Left renal cortex interstitium (tissue), 4 donors: ENCODE data around the gene KCTD10. TPM values are rescaled to one million over a fixed set of nuclear protein-coding genes. Genes with fewer than 3 reads are reported as not detected.

Experiments
- DNase-seq, 4 donors: peaks; one replicate each; pipeline ENCODE4 v3.0.0-alpha.2; 2013; ENCODE audit warnings: low read depth in 4 of 4, low spot score in 2 of 4, missing footprints in 1 of 4
- polyA plus RNA-seq, 4 donors: library from polyadenylated mRNA; unstranded; fragments of 120-200 nt; gene quantifications; one replicate each; pipeline ENCODE4 v1.2.1, GENCODE V29; 2013; ENCODE audit not compliant: insufficient read length in 4 of 4

Gene KCTD10
- polyA plus RNA-seq, 4 donors: 50.9 to 59.7 (median 54.9) TPM

- DNase-seq: no peak
These were observed 17.9 kb upstream of the KCTD10 start for GRCh38 chr12:109495012-109495411.

- no peak for DNase-seq
These were observed 17.3 kb upstream of the KCTD10 start for GRCh38 chr12:109494348-109494881.

DNA sequence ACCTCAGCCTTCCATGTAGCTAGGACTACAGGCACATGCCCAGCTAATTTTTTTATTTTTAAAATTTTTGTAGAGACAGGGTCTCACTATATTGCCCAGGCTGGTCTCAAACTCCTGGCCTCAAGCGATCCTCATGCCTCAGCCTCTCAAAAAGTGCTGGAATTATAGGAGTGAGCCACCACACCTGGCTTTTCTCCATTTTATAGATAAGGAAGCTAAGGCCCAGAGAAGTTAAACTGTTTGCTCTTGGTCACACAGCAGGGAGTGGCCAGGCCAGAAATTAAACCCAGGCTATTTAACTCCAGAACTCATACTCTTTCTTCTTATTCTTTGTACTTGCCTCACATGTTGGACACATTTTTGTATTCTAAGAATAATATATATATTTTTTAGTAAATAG, 16.8 kb upstream of the KCTD10 start:
- DNase-seq: no peak

DNA sequence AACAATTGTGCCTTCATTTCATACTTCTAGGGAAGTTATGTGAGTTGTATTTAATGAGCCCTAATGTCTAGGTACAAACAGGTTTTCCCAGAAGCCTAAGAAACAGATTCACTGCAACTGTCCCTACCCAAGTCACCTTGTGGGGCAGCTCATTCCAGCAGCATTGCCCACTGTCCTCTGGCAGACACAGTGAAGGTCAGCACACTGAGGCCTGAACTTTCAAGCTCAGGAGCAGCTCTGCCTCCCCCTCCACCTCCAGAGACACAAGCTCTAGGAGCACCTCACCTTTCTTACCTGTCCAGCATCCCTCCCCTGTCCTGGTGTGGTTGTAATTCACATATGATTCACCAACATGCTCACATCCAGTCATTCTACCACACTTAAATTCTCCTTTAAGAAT, 16.0 kb upstream of the KCTD10 start:
- DNase-seq: no peak

GRCh38 chr12:109492371-109492770, 15.3 kb upstream of the KCTD10 start:
- no peak for DNase-seq

DNA sequence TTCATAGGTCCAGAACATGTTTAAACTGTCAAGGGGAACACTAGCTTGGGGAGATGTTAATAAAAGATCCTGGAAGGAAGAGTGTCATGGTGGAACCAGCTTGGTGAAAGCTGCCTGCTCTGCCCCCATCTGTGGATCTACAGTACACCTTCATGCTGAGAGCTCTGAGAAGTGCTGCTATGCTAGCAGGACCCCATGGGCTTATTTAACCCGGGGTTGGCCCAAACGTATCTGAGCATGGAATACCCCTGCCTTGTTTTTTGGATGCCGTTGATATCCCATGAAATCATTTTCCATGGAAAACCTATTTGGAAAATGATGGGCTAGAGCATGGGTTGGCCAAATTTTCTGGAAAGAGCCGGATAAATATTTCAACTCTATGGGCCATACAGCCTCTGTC, 14.6 kb upstream of the KCTD10 start:
- no peak for DNase-seq

- no peak for DNase-seq
These were observed 13.0 kb upstream of the KCTD10 start for GRCh38 chr12:109489955-109490565.

GRCh38 chr12:109489016-109489954, 12.2 kb upstream of the KCTD10 start:
- DNase-seq: no peak

GRCh38 chr12:109488051-109488665, 11.1 kb upstream of the KCTD10 start:
- no peak for DNase-seq

DNA sequence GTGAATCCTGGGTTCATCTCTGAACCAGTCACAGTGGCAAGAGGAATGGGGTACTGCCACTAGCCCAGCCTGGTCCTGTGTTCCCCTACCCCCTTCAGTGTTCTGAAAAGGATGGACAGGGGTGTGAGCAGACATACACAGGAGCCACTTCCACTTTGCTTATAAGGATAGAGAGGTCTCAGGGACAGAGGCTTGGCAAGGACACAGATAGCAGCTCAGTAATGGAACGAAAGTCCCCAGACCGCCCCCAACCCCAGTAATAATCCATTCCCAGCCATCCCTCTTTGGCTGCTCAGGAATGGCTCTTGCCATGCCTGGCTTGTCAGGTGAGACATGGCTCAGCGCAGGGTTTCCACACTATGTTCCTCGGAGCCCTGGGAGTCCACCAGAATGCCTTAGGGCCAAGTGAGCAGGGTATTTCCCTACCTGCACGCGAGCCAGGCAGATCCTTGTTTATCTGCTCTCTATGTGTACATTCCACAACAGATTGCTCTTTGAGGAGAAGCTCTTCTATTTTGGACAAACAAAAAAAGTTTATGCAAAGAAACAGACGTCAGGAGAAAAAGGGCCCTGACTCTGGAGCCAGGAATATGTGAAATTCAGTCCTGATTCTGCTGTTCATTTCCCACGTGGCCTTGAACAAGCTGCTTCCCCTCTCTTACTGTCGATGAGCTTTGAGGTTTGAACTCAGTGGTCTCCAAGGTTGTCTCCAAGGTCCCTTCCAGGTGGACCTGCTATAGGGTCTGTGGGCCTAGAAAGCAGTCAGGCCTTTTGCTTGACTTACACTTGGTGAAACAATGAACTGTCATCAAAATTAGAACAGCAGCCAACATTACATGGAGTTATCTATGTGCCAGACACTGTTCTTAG, 10.3 kb upstream of the KCTD10 start:
- DNase-seq: no peak

DNA sequence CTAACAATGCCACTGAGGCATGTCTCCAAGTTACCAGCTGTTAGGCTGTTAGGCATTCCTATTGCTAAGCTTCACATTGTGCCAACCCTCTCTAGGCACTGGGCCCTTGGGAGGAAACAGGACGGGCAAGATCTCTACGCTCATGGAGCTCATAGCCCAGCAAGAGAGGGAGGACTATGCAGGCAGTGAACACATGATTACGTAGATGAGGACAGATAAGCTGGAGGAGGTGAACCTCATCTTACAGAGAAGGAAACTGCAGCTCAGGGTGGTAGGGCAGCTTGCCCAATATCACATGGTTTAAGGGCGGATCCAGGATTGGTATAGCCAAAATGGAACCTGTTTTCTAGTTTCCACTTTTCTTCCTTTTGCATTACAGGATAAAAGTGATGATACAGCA, 8.1 kb upstream of the KCTD10 start:
- no peak for DNase-seq

- DNase-seq: no peak
These were observed 6.2 kb upstream of the KCTD10 start for GRCh38 chr12:109483346-109483745.

- DNase-seq: no peak
These were observed 5.8 kb upstream of the KCTD10 start for GRCh38 chr12:109482894-109483293.

GRCh38 chr12:109482491-109482890, 5.4 kb upstream of the KCTD10 start:
- no peak for DNase-seq

- DNase-seq: no peak
These were observed 4.8 kb upstream of the KCTD10 start for GRCh38 chr12:109481863-109482262.

DNA sequence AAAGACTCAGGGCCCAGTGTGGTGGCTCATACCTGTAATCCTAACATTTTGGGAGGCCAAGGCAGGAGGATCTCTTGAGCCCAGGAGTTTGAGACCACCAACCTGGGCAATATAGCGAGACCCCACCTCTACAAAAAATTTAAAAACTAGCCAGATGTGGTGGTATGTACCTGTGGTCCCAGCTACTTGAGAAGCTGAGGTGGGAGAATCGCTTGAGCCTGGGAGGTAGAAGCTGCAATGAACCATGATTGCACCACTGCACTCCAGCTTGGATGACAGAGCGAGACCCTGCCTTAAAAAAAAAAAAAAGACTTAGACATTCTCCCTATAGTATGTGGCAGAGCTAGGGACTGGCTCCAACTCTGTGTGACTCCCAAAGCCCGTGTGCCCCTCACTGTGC, 3.3 kb upstream of the KCTD10 start:
- no peak for DNase-seq

GRCh38 chr12:109479761-109480160, 2.7 kb upstream of the KCTD10 start:
- DNase-seq: no peak

DNA sequence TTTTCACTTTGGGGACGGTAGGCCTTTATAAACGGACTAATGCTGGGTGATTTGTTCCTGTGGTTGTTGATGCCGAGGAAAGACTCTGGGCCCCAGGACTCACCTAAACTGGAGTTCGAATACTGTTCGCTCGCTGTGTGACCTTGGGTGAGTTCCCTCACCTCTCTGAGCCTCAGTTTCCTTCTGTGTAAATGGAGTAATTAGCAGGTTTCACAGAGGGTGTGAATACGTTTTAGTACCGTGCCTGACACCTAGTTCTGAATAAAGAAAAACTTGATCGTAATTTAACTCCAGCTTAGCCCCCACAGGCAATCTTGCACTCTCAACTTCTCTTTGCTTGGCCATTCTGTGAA, 839 bp upstream of the KCTD10 start:
- DNase-seq: no peak

GRCh38 chr12:109476807-109477184, 304 bp downstream of the KCTD10 start:
- DNase-seq: no peak

DNA sequence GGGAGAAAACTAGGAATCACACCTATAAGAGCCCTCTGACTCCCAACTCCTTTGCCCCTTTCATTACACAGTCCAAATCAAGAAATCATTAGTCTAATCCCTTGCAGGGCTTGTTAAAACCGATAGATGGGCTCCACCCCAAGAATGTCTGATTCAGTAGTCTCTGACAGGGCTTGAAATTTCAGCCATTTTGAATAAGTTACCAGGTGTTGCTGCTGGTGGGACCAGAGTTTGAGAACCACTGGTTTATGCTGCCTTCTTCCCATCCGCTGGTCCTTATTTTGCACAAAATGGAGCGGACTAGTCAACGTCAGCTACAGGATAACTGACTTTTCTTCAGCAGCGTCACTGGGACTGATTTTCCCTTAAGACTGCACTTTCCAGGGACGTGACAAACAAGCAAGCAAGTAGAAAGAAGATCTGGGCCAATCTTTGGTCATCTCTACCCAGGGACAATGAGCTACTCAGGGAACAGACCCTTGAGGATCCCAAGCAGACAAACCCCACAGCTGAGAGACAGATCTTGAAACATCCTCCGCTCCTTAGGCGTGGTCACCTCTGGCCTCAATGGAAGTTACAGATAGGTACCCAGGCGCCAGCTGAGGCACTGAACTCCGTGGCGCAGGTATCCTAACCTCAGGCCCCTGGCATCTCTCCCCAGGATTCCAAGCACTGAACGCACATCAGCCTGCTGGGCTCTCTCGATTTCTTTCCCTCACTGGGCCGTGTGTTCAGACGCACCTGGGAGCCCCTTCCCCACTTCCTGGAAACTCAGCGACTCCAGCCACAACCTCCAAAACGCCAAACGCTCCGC, 900 bp downstream of the KCTD10 start:
- DNase-seq: no peak
